Renal cortical epithelial cell (primary cell): ENCODE results near the gene POP7. TPM values are rescaled to one million over a fixed set of nuclear protein-coding genes. Genes with fewer than 3 reads are reported as not detected.
"Not testable (repeated sequence)": the region's sequence is repeated elsewhere in the genome, so short reads cannot be mapped to it uniquely, and the experiment has no call there.

ENCODE experiments used
- DNase-seq: peaks from one replicate; pipeline ENCODE4 v3.0.0-alpha.2; 2011; ENCODE audit warnings: low read depth
- total RNA-seq: library from RNA; depleted of rRNA; stranded (reverse); fragments of >200 nt; gene quantifications from 2 replicates; pipeline ENCODE4 v1.2.3, GENCODE V29; 2014

The POP7 gene
- total RNA-seq, 1 donor from 2014 or later = 21.1 TPM

GRCh38 chr7:100691676-100692577, 14.0 kb upstream of the POP7 start:
- peak; percentile 23 for DNase-seq

GRCh38 chr7:100692578-100692961, 13.4 kb upstream of the POP7 start:
- DNase-seq = no peak

- no peak for DNase-seq
These were observed 12.4 kb upstream of the POP7 start for GRCh38 chr7:100693312-100694097.

- DNase-seq = no peak
These were observed 11.7 kb upstream of the POP7 start, which contains the start of gene GIGYF1 for GRCh38 chr7:100694098-100694745. Gene GIGYF1 (minus strand): TSS chr7:100694250. CDS start chr7:100688238, 6,012 bp downstream.

GRCh38 chr7:100696123-100696521, 9.8 kb upstream of the POP7 start:
- no peak for DNase-seq

GRCh38 chr7:100699018-100699417, 6.9 kb upstream of the POP7 start:
- DNase-seq = no peak

- not testable (repeated sequence) for DNase-seq
These were observed 4.8 kb upstream of the POP7 start for GRCh38 chr7:100701089-100701488.

GRCh38 chr7:100705320-100705752, 585 bp upstream of the POP7 start:
- DNase-seq = peak; percentile 28

- DNase-seq = no peak
These were observed 871 bp downstream of the POP7 start for GRCh38 chr7:100706672-100707311.

GRCh38 chr7:100708395-100708794, 2.5 kb downstream of the POP7 start:
- DNase-seq = no peak

- DNase-seq = no peak
These were observed 4.5 kb downstream of the POP7 start for GRCh38 chr7:100710452-100710851.

- DNase-seq = no peak
These were observed 5.4 kb downstream of the POP7 start for GRCh38 chr7:100711369-100711768.

GRCh38 chr7:100714725-100715124, 8.8 kb downstream of the POP7 start:
- no peak for DNase-seq

- DNase-seq = not testable (repeated sequence)
These were observed 11.2 kb downstream of the POP7 start for GRCh38 chr7:100717073-100717472.

- DNase-seq = peak; percentile 27
These were observed 13.8 kb downstream of the POP7 start for GRCh38 chr7:100719523-100720278.

GRCh38 chr7:100720279-100720670, 14.4 kb downstream of the POP7 start, which contains the start of gene EPO:
Gene EPO (plus strand): TSS chr7:100720468. CDS start chr7:100720981, 513 bp downstream.
- no peak for DNase-seq

GRCh38 chr7:100720671-100721504, 15.0 kb downstream of the POP7 start:
- DNase-seq = no peak

- no peak for DNase-seq
These were observed 15.5 kb downstream of the POP7 start for GRCh38 chr7:100721505-100721812.

GRCh38 chr7:100722480-100723212, 16.7 kb downstream of the POP7 start:
- DNase-seq = no peak
